Measurements from ENCODE around the gene XRCC3.

- TF ChIP-seq CTCF (IDR thresholded peaks at IDR 0.05) (no peak), POLR2A (IDR thresholded peaks at IDR 0.05) (no peak)
These were observed 11.2 kb upstream of the XRCC3 start for GRCh38 chr14:103726474-103726873.

Data from vagina (tissue), 2 donors.